Activated naive CD8-positive, alpha-beta T cell treated with anti-CD3 and anti-CD28 coated beads, Interleukin-2, amount 10 ng/mL, durations not matched to agents 7 days and 5 days (primary cell): ENCODE data around the gene CLCN1. TPM values are rescaled to one million over a fixed set of nuclear protein-coding genes. Genes with fewer than 3 reads are reported as not detected.

Experiments
- ATAC-seq: fragments of 150-1000 bp; cut with Tn5 transposase; one replicate; pipeline ENCODE4 v1.10.0; 2021; ENCODE audit warnings: low read depth, moderate library complexity
- POLR2A ChIA-PET: fragments of 350-600 bp; sonication (Branson Sonifier 250); formaldehyde crosslinking; loops from one replicate; lab custom pipeline; 2021; ENCODE audit warnings: antibody characterized with exemption; lab: Charles Lee
- DNase-seq: peaks from one replicate; pipeline ENCODE4 v3.0.0; 2021
- H3K27ac Mint-ChIP-seq: one replicate; pipeline ENCODE4 v1.8.0; 2022; ENCODE audit warnings: mild to moderate bottlenecking, mixed read lengths
- H3K27me3 Mint-ChIP-seq: one replicate; pipeline ENCODE4 v1.8.0; 2022; ENCODE audit warnings: mild to moderate bottlenecking, moderate library complexity, mixed read lengths
- H3K36me3 Mint-ChIP-seq: one replicate; pipeline ENCODE4 v1.8.0; 2021; ENCODE audit warnings: mild to moderate bottlenecking, mixed read lengths
- H3K4me1 Mint-ChIP-seq: one replicate; pipeline ENCODE4 v1.8.0; 2021; ENCODE audit warnings: mixed read lengths
- H3K4me3 Mint-ChIP-seq: one replicate; pipeline ENCODE4 v1.8.0; 2022; ENCODE audit warnings: mild to moderate bottlenecking, moderate library complexity, mixed read lengths
- H3K9me3 Mint-ChIP-seq: one replicate; pipeline ENCODE4 v1.8.0; 2021; ENCODE audit warnings: mixed read lengths
- total RNA-seq, 2 experiments: library from RNA; stranded (reverse); gene quantifications; one replicate each; pipeline ENCODE4 v1.2.3, GENCODE V29; 2021

The CLCN1 gene
- total RNA-seq = under 1 TPM in 1 of 2 experiments, not detected in 1; 0.08 TPM

- H3K36me3 Mint-ChIP-seq = peaks cover 12% of the 10 kb centered on the region
- no peak for DNase-seq
- H3K9me3 Mint-ChIP-seq = peaks cover 1% of the 10 kb centered on the region
- H3K4me3 Mint-ChIP-seq = no peak within 1 kb of the TSS
- H3K27ac Mint-ChIP-seq = no peak within 1 kb of the TSS
- POLR2A ChIA-PET = no interaction called here
- ATAC-seq = no peak
- peaks cover 9% of the 10 kb centered on the region for H3K4me1 Mint-ChIP-seq
- peaks cover 5% of the 10 kb centered on the region for H3K27me3 Mint-ChIP-seq
These were observed at the start of gene CLCN1 for GRCh38 chr7:143315776-143316175. Gene CLCN1, plus strand, starts transcription at chr7:143316111. Its CDS starts 102 bp downstream, at chr7:143316213.

- no peak for ATAC-seq
- DNase-seq = no peak
- Mint-ChIP-seq H3K9me3 (peaks cover 1% of the 10 kb centered on the region), H3K27me3 (no peaks in the 10 kb centered on the region), H3K4me3 (no peak overlapping the region), H3K4me1 (peaks cover 29% of the 10 kb centered on the region), H3K27ac (no peak overlapping the region), H3K36me3 (peaks cover 44% of the 10 kb centered on the region)
- POLR2A ChIA-PET = interaction anchor here (1.5 to 1.9 kb wide), 2 partner anchors 10 to 30 kb away, joined by 3 to 9 read pairs; no protein-coding TSS in a partner anchor
These were observed 46.7 kb upstream of the CLCN1 start for GRCh38 chr7:143269251-143269650.

- Mint-ChIP-seq H3K36me3 (peaks cover 31% of the 10 kb centered on the region), H3K9me3 (peaks cover 1% of the 10 kb centered on the region), H3K4me3 (no peak overlapping the region), H3K27me3 (no peaks in the 10 kb centered on the region), H3K27ac (no peak overlapping the region), H3K4me1 (peaks cover 14% of the 10 kb centered on the region)
- POLR2A ChIA-PET = interaction anchor here (1.4 kb wide), 1 partner anchor 27 kb away, joined by 3 read pairs; no protein-coding TSS in a partner anchor
- no peak for DNase-seq
- no peak for ATAC-seq
These were observed 44.7 kb upstream of the CLCN1 start for GRCh38 chr7:143271240-143271639.

GRCh38 chr7:143272871-143273270 is 43.0 kb upstream of the CLCN1 start:
- H3K4me1 Mint-ChIP-seq = peaks cover 12% of the 10 kb centered on the region
- DNase-seq (no peak), ATAC-seq (no peak)
- H3K27me3 Mint-ChIP-seq = no peaks in the 10 kb centered on the region
- POLR2A ChIA-PET = interaction anchor here (1.1 to 1.2 kb wide), 2 partner anchors 10 to 15 kb away, joined by 3 read pairs; partner anchors contain the start of genes CASP2 and GSTK1
- H3K36me3 Mint-ChIP-seq = peaks cover 27% of the 10 kb centered on the region
- H3K9me3 Mint-ChIP-seq = peaks cover 1% of the 10 kb centered on the region
- H3K27ac Mint-ChIP-seq = no peak overlapping the region
- no peak overlapping the region for H3K4me3 Mint-ChIP-seq

- Mint-ChIP-seq H3K4me1 (peaks cover 31% of the 10 kb centered on the region), H3K9me3 (no peaks in the 10 kb centered on the region), H3K4me3 (peak overlapping the region; percentile 73), H3K27ac (peak overlapping the region; percentile 82), H3K36me3 (no peaks in the 10 kb centered on the region), H3K27me3 (no peaks in the 10 kb centered on the region)
- ATAC-seq = peak; percentile 50
- no peak for DNase-seq
- POLR2A ChIA-PET = interaction anchor here (1.0 to 4.1 kb wide), 8 partner anchors 8 to 39 kb away, joined by 3 to 45 read pairs (median 5); partner anchors contain the start of genes CASP2 and GSTK1
These were observed 36.5 kb upstream of the CLCN1 start for GRCh38 chr7:143279186-143280098.

- POLR2A ChIA-PET = interaction anchor here (0.8 to 4.1 kb wide), 9 partner anchors 8 to 40 kb away, joined by 3 to 45 read pairs (median 5); partner anchors contain the start of genes CASP2 and GSTK1
- no peak for DNase-seq
- Mint-ChIP-seq H3K9me3 (no peaks in the 10 kb centered on the region), H3K27me3 (no peaks in the 10 kb centered on the region), H3K36me3 (no peaks in the 10 kb centered on the region), H3K4me1 (peaks cover 31% of the 10 kb centered on the region), H3K27ac (peak overlapping the region; percentile 82), H3K4me3 (peak overlapping the region; percentile 73)
- peak; percentile 12 for ATAC-seq
These were observed 35.8 kb upstream of the CLCN1 start for GRCh38 chr7:143280160-143280559.

- Mint-ChIP-seq H3K9me3 (no peaks in the 10 kb centered on the region), H3K27ac (peak overlapping the region; percentile 82), H3K36me3 (no peaks in the 10 kb centered on the region), H3K4me1 (peaks cover 31% of the 10 kb centered on the region), H3K27me3 (no peaks in the 10 kb centered on the region), H3K4me3 (peak overlapping the region; percentile 73)
- DNase-seq (no peak), ATAC-seq (no peak)
- POLR2A ChIA-PET = interaction anchor here (0.8 to 4.1 kb wide), 7 partner anchors 7 to 29 kb away, joined by 3 to 45 read pairs (median 5); partner anchors contain the start of genes CASP2 and GSTK1
These were observed 35.3 kb upstream of the CLCN1 start for GRCh38 chr7:143280566-143280965.

GRCh38 chr7:143281529-143281928 is 34.4 kb upstream of the CLCN1 start:
- Mint-ChIP-seq H3K27me3 (no peaks in the 10 kb centered on the region), H3K4me3 (no peak overlapping the region), H3K9me3 (no peaks in the 10 kb centered on the region), H3K27ac (no peak overlapping the region), H3K36me3 (no peaks in the 10 kb centered on the region), H3K4me1 (peaks cover 31% of the 10 kb centered on the region)
- no peak for DNase-seq
- POLR2A ChIA-PET = interaction anchor here (4.1 kb wide), 1 partner anchor 17 kb away, joined by 45 read pairs; the partner anchor contains the start of gene GSTK1
- ATAC-seq = no peak

GRCh38 chr7:143282124-143282523 is 33.8 kb upstream of the CLCN1 start:
- DNase-seq = no peak
- no peak for ATAC-seq
- Mint-ChIP-seq H3K4me1 (peaks cover 35% of the 10 kb centered on the region), H3K27ac (no peak overlapping the region), H3K27me3 (no peaks in the 10 kb centered on the region), H3K36me3 (peaks cover 3% of the 10 kb centered on the region), H3K9me3 (peaks cover 3% of the 10 kb centered on the region), H3K4me3 (no peak overlapping the region)
- POLR2A ChIA-PET = interaction anchor here (0.6 to 4.1 kb wide), 2 partner anchors 18 to 24 kb away, joined by 3 to 45 read pairs; partner anchors contain the start of gene GSTK1

GRCh38 chr7:143283381-143283780 is 32.5 kb upstream of the CLCN1 start:
- ATAC-seq = no peak
- Mint-ChIP-seq H3K27me3 (no peaks in the 10 kb centered on the region), H3K36me3 (peaks cover 7% of the 10 kb centered on the region), H3K4me3 (peak overlapping the region; percentile 49), H3K27ac (peak overlapping the region; percentile 79), H3K9me3 (peaks cover 5% of the 10 kb centered on the region), H3K4me1 (peaks cover 38% of the 10 kb centered on the region)
- DNase-seq = no peak
- POLR2A ChIA-PET = no interaction called here

- Mint-ChIP-seq H3K27me3 (no peaks in the 10 kb centered on the region), H3K36me3 (peaks cover 13% of the 10 kb centered on the region), H3K4me3 (peak within 1 kb of the TSS; percentile 49), H3K27ac (peak within 1 kb of the TSS; percentile 79), H3K4me1 (peaks cover 39% of the 10 kb centered on the region), H3K9me3 (peaks cover 5% of the 10 kb centered on the region)
- POLR2A ChIA-PET = interaction anchor here (0.6 to 2.4 kb wide), 2 partner anchors 10 to 22 kb away, joined by 3 to 11 read pairs; partner anchors contain the start of gene GSTK1
- ATAC-seq = no peak
- DNase-seq = no peak
These were observed 31.1 kb upstream of the CLCN1 start, which contains the start of gene TMEM139 for GRCh38 chr7:143284591-143285469. Gene TMEM139, plus strand, starts transcription at chr7:143284958. Its CDS starts 1,000 bp downstream, at chr7:143285958.

- POLR2A ChIA-PET = interaction anchor here (0.9 to 2.4 kb wide), 2 partner anchors 21 to 22 kb away, joined by 3 to 11 read pairs; partner anchors contain the start of gene GSTK1
- H3K4me1 Mint-ChIP-seq = peaks cover 38% of the 10 kb centered on the region
- no peak for DNase-seq
These were observed 30.5 kb upstream of the CLCN1 start for GRCh38 chr7:143285470-143285778.

More at GRCh38 chr7:143285470-143285778, 30.5 kb upstream of the CLCN1 start:
- ATAC-seq = no peak
- peaks cover 5% of the 10 kb centered on the region for H3K9me3 Mint-ChIP-seq
- H3K27me3 Mint-ChIP-seq = no peaks in the 10 kb centered on the region
- H3K36me3 Mint-ChIP-seq = peaks cover 15% of the 10 kb centered on the region
- peak overlapping the region; percentile 58 for H3K27ac Mint-ChIP-seq
- no peak overlapping the region for H3K4me3 Mint-ChIP-seq
